ENCODE results near the gene GPR37. TPM values are rescaled to one million over a fixed set of nuclear protein-coding genes. Genes with fewer than 3 reads are reported as not detected.

Gene GPR37
- total RNA-seq, 1 donor from 2014 or later: not detected

Other genes starting within 250 kb of the GPR37 start
- gene POT1, start 164.0 kb upstream of the GPR37 start, total RNA-seq: 13.4 TPM

All from Right ventricle myocardium superior (tissue), 1 donor.